A549 (cell line): ENCODE data around the gene HPSE. TPM values are rescaled to one million over a fixed set of nuclear protein-coding genes. Genes with fewer than 3 reads are reported as not detected.
"Not testable (repeated sequence)": the region's sequence is repeated elsewhere in the genome, so short reads cannot be mapped to it uniquely, and the experiment has no call there.

Source experiments
- ATAC-seq, 2 experiments: fragments of 200-7000 bp in 1 of 2; fragments of >200 bp in 1 of 2; cut with Nextera tagmentation in 1 of 2; cut with Tn5 transposase in 1 of 2; 3 replicates each; pipeline versions ENCODE4 v1.8.0 to v1.9.1; 2018 to 2020; ENCODE audit warnings: mild to moderate bottlenecking in 1 of 2, moderate library complexity in 1 of 2
- CTCF ChIA-PET: fragments of 300-600 bp; sonication (Branson Sonifier 250); formaldehyde crosslinking; extraction: SDS; loops from one replicate; lab custom pipeline; 2021; ENCODE audit warnings: antibody characterized with exemption, inconsistent platforms; lab: Yijun Ruan, JAX
- POLR2A ChIA-PET: fragments of 350-600 bp; formaldehyde crosslinking; extraction: SDS; loops from one replicate; lab custom pipeline; 2021; ENCODE audit warnings: antibody characterized with exemption, inconsistent platforms; lab: Yijun Ruan, JAX
- DNase-seq, 2 experiments: peaks; one replicate each; pipeline versions ENCODE4 v3.0.0 to v3.0.0-alpha.2; 2011 to 2016; ENCODE audit warnings: low read depth in 1 of 2, low spot score in 1 of 2
- FAIRE-seq: peaks from 2 replicates; lab custom pipeline; 2011; peaks lifted over from hg19 to GRCh38; lab: Jason Lieb, UNC
- H3K27ac ChIP-seq, 2 experiments: fragments of >200 bp; sonication (Bioruptor Twin); formaldehyde crosslinking; 3 replicates each; pipeline ENCODE4 v1.5.1; 2016 to 2017
- H3K4me1 ChIP-seq: fragments of >200 bp; sonication (Bioruptor Twin); formaldehyde crosslinking; 3 replicates; pipeline ENCODE4 v1.6.1; 2016
- H3K4me2 ChIP-seq: fragments of >200 bp; sonication (Bioruptor Twin); formaldehyde crosslinking; 3 replicates; pipeline ENCODE4 v1.6.1; 2016
- H3K4me3 ChIP-seq: fragments of >200 bp; sonication (Bioruptor Twin); formaldehyde crosslinking; 3 replicates; pipeline ENCODE4 v1.5.1; 2016
- H3K9me3 ChIP-seq: fragments of >200 bp; sonication (Bioruptor Twin); formaldehyde crosslinking; 3 replicates; pipeline ENCODE4 v1.6.1; 2016
- CHD4 ChIP-seq: fragments of 200-600 bp; sonication (generic); IDR thresholded peaks from 2 replicates; pipeline ENCODE4 v1.6.1; 2016; ENCODE audit warnings: antibody characterized with exemption, mild to moderate bottlenecking, borderline replicate concordance
- EHMT2 ChIP-seq: fragments of 200-600 bp; sonication (generic); IDR thresholded peaks from 2 replicates; pipeline ENCODE4 v1.6.1; 2016; ENCODE audit warnings: antibody characterized with exemption, low read depth, mild to moderate bottlenecking, moderate library complexity
- ELK1 ChIP-seq: fragments of 150-350 bp; IDR thresholded peaks from 2 replicates; pipeline ENCODE4 v1.6.1; 2014; ENCODE audit warnings: low read depth, mild to moderate bottlenecking, low read length
- ESRRA ChIP-seq: fragments of 150-350 bp; IDR thresholded peaks from 2 replicates; pipeline ENCODE4 v1.6.1; 2014; ENCODE audit warnings: mild to moderate bottlenecking, low read length, borderline replicate concordance
- GATA3 ChIP-seq: IDR thresholded peaks from 2 replicates; pipeline ENCODE4 v1.6.1; 2012; ENCODE audit warnings: borderline replicate concordance
- HEYL ChIP-seq: fragments of 250-450 bp; sonication (Bioruptor Pico); IDR thresholded peaks from 2 replicates; pipeline ENCODE4 v1.8.0; 2021; ENCODE audit warnings: mild to moderate bottlenecking, moderate library complexity
- HOXA7 ChIP-seq: fragments of 250-450 bp; sonication (Bioruptor Pico); IDR thresholded peaks from 2 replicates; pipeline ENCODE4 v1.5.0; 2020; ENCODE audit warnings: mild to moderate bottlenecking, moderate library complexity
- HOXB13 ChIP-seq: fragments of 250-450 bp; sonication (Bioruptor Pico); IDR thresholded peaks from 2 replicates; pipeline ENCODE4 v1.5.0; 2020; ENCODE audit warnings: low read depth, mild to moderate bottlenecking, moderate library complexity
- KDM5A ChIP-seq: fragments of 200-600 bp; sonication (generic); IDR thresholded peaks from 2 replicates; pipeline ENCODE4 v1.6.1; 2016; ENCODE audit warnings: antibody characterized with exemption, mild to moderate bottlenecking
- MAFK ChIP-seq: fragments of 450-650 bp; IDR thresholded peaks from 2 replicates; pipeline ENCODE4 v1.6.1; 2014; ENCODE audit not compliant: partially characterized antibody
- MAX ChIP-seq: IDR thresholded peaks from 2 replicates; pipeline ENCODE4 v1.6.1; 2012
- MYC ChIP-seq: IDR thresholded peaks from 2 replicates; pipeline ENCODE4 v1.6.1; 2012; ENCODE audit warnings: mild to moderate bottlenecking, inconsistent platforms, low read length, improper control_type of control experiment, borderline replicate concordance
- NPAS2 ChIP-seq: fragments of 250-450 bp; sonication (Bioruptor Pico); IDR thresholded peaks from 2 replicates; pipeline ENCODE4 v1.8.0; 2022; ENCODE audit warnings: mild to moderate bottlenecking, moderate library complexity, borderline replicate concordance
- NR3C1 ChIP-seq: fragments of >200 bp; sonication (Bioruptor Twin); formaldehyde crosslinking; IDR thresholded peaks from 3 replicates; pipeline ENCODE4 v1.6.1; 2017
- PHF8 ChIP-seq: fragments of 200-600 bp; sonication (generic); IDR thresholded peaks from 2 replicates; pipeline ENCODE4 v1.6.1; 2016; ENCODE audit warnings: low read depth, mild to moderate bottlenecking, antibody characterized with exemption, moderate library complexity, borderline replicate concordance
- RAD21 ChIP-seq, 2 experiments: fragments of >200 bp in 1 of 2; sonication (Bioruptor Twin) in 1 of 2; formaldehyde crosslinking in 1 of 2; IDR thresholded peaks in 1 of 2; conservative IDR thresholded peaks in 1 of 2; 2 replicates in 1 of 2; 3 replicates in 1 of 2; pipeline ENCODE4 v1.6.1; 2012 to 2018; ENCODE audit warnings: inconsistent platforms in 1 of 2
- RARB ChIP-seq: fragments of 250-450 bp; sonication (Bioruptor Pico); IDR thresholded peaks from 2 replicates; pipeline ENCODE4 v1.8.0; 2021; ENCODE audit warnings: mild to moderate bottlenecking, moderate library complexity
- RCOR1 ChIP-seq: fragments of 150-350 bp; IDR thresholded peaks from 2 replicates; pipeline ENCODE4 v1.6.1; 2014; ENCODE audit warnings: antibody characterized with exemption, low read length, low read depth
- RFX5 ChIP-seq: fragments of 450-650 bp; IDR thresholded peaks from 2 replicates; pipeline ENCODE4 v1.7.1; 2014; ENCODE audit warnings: antibody characterized with exemption, mild to moderate bottlenecking, moderate library complexity
- SMC3 ChIP-seq: fragments of >200 bp; sonication (Bioruptor Twin); formaldehyde crosslinking; IDR thresholded peaks from 3 replicates; pipeline ENCODE4 v1.6.1; 2018; ENCODE audit warnings: inconsistent platforms
- SREBF2 ChIP-seq: fragments of 450-650 bp; IDR thresholded peaks from 2 replicates; pipeline ENCODE4 v1.6.1; 2014; ENCODE audit warnings: mild to moderate bottlenecking, moderate library complexity
- TFCP2L1 ChIP-seq: fragments of 250-450 bp; sonication (Bioruptor Pico); IDR thresholded peaks from 2 replicates; pipeline ENCODE4 v1.5.0; 2021; ENCODE audit warnings: mild to moderate bottlenecking
- ZNF302 ChIP-seq: fragments of 250-450 bp; sonication (Bioruptor Pico); IDR thresholded peaks from 2 replicates; pipeline ENCODE4 v1.9.0; 2021; ENCODE audit warnings: inconsistent platforms, mild to moderate bottlenecking, moderate library complexity
- ZSCAN20 ChIP-seq: fragments of 250-450 bp; sonication (Bioruptor Pico); IDR thresholded peaks from 2 replicates; pipeline ENCODE4 v1.8.0; 2022; ENCODE audit warnings: mild to moderate bottlenecking, moderate library complexity
- WGBS: methylation state at CpG from one replicate; pipeline ENCODE4 v1.1.6; 2017; ENCODE audit errors: missing lambda C conversion rate; 5-methylcytosine and 5-hydroxymethylcytosine counted together
- polyA plus RNA-seq, 4 experiments: library from polyadenylated mRNA; depleted of rRNA in 3 of 4; stranded (reverse); fragments of >200 nt; fragmentation: RNase III in 1 of 4; extraction: RNeasy Plus Mini Kit Qiagen cat#74134 plus additional on column Dnase treatment in 1 of 4; gene quantifications; 2 replicates in 3 of 4; 3 replicates in 1 of 4; pipeline ENCODE4 v1.2.3, GENCODE V29; 2011 to 2017
- TF ChIP-seq, protein P1 (sequence below): IDR thresholded peaks from 2 replicates; pipeline ENCODE4 v1.6.1; 2012
- TF ChIP-seq, protein P2 (sequence below): fragments of 250-450 bp; sonication (Bioruptor Pico); IDR thresholded peaks from 2 replicates; pipeline ENCODE4 v1.5.0; 2021; ENCODE audit warnings: mild to moderate bottlenecking, moderate library complexity, borderline replicate concordance

Gene HPSE
- polyA plus RNA-seq, 2 of the 4 experiments (the other 2 are of a cell fraction), result 0.72 to 1.7 TPM

DNA sequence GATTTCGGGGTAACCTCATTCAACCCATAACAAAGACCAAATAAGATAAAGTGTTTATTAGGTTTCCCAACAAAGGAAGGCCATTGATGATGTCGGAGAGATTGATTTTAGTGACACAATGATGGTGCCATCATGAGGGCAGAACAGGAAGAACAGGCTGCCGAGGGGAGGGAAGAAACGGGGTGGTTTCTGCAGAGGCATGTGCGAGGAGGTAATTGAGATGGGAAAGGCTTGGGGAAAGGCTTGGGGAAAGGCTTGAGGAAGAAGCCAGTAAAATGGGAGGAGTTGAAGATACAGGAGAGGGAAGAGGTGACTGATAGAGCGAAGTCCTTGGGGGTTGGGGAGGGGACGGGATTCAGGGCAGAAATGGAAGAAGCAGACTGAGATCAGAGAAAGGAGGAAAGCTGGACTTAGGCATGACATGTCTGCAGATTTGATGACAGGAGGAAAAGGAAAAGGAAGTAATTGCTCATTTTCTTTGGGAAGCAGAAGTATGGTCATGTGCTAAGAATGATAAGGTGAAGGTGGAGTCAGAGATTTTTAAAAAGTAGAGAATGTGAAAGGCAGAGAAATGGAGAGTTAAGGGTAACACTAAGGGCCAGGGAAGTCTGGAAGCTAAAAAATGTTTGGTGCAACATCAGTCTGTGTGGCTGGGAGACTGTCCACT lies 6.0 kb downstream of the HPSE start:
- no peak overlapping the region for H3K4me3 ChIP-seq
- no peak overlapping the region for H3K27ac ChIP-seq
- no peak overlapping the region for H3K4me2 ChIP-seq
- CTCF ChIA-PET, result interaction anchor here (0.8 to 0.9 kb wide), 2 partner anchors 33 to 48 kb away, joined by 3 read pairs; no protein-coding TSS in a partner anchor
- FAIRE-seq, result no peak
- peak in 1 of 2 experiments; percentile 12 for DNase-seq
- no peaks in the 10 kb centered on the region for H3K9me3 ChIP-seq
- TF ChIP-seq HOXB13 (CRISPR knock-in tag) (no peak), RCOR1 (no peak), RAD21 (conservative IDR thresholded peaks at IDR 0.05 in 1 of 2, IDR thresholded peaks at IDR 0.05 in 1 of 2) (peak in 1 of 2 experiments; percentile 26; a peak in 1 of 5 replicates)
- TF ChIP-seq, all 56 proteins: peak for 1
- peak in 1 of 2 experiments; percentile 33; a peak in 1 of 6 replicates for ATAC-seq
- WGBS, result 60% methylated on average over 7 of the region's 7 CpGs
- POLR2A ChIA-PET, result no interaction called here
- H3K4me1 ChIP-seq, result no peaks in the 10 kb centered on the region

DNA sequence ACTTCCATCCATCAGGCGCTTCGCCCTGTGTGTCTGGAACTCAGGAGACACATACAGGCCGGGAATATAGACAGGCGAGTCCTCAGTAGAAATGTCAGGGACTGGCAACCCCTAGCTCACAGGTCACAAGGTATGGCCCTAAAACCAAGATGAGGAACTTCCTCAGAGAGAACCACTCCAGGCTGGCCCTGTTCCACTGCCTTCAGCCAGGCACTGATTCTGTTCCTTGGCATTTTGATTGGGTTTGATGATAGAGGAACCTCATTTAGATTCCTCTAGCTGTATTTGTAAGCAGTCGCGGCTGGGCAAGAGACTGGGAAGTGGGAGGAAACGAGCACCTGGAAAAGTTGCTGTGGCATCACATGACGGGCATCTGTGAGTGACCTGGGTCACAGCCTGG lies 8.1 kb downstream of the HPSE start:
- Histone ChIP-seq H3K4me2 (no peak overlapping the region), H3K4me3 (no peak overlapping the region), H3K4me1 (no peaks in the 10 kb centered on the region), H3K9me3 (no peaks in the 10 kb centered on the region), H3K27ac (no peak overlapping the region)
- no peak for ATAC-seq
- DNase-seq, result no peak
- POLR2A ChIA-PET, result no interaction called here
- no peak for TF ChIP-seq SMC3
- no peak for TF ChIP-seq MAFK
- TF ChIP-seq MAX, result no peak
- no peak for TF ChIP-seq ZNF302 (CRISPR knock-in tag)
- TF ChIP-seq ZSCAN20 (CRISPR knock-in tag), result no peak
- no peak for TF ChIP-seq PHF8
- TF ChIP-seq KDM5A, result no peak
- no peak for TF ChIP-seq TFCP2L1 (CRISPR knock-in tag)
- no peak for TF ChIP-seq CHD4
- no peak for TF ChIP-seq NPAS2 (CRISPR knock-in tag)
- no peak for TF ChIP-seq ESRRA
- TF ChIP-seq GATA3, result no peak
- TF ChIP-seq RAD21 (conservative IDR thresholded peaks at IDR 0.05 in 1 of 2, IDR thresholded peaks at IDR 0.05 in 1 of 2), result no peak
- 80% methylated on average over 8 of the region's 8 CpGs for WGBS
- CTCF ChIA-PET, result interaction anchor here (1.1 kb wide), 1 partner anchor 12 kb away, joined by 4 read pairs; no protein-coding TSS in a partner anchor
- FAIRE-seq, result no peak

GRCh38 chr4:83325306-83325705 lies 9.3 kb downstream of the HPSE start:
- CTCF ChIA-PET, ATAC-seq, H3K4me3 ChIP-seq, DNase-seq, POLR2A ChIA-PET, H3K4me1 ChIP-seq, FAIRE-seq, H3K4me2 ChIP-seq, H3K9me3 ChIP-seq, H3K27ac ChIP-seq: not testable (repeated sequence)
- WGBS, result 70% methylated on average over 4 of the region's 4 CpGs

DNA sequence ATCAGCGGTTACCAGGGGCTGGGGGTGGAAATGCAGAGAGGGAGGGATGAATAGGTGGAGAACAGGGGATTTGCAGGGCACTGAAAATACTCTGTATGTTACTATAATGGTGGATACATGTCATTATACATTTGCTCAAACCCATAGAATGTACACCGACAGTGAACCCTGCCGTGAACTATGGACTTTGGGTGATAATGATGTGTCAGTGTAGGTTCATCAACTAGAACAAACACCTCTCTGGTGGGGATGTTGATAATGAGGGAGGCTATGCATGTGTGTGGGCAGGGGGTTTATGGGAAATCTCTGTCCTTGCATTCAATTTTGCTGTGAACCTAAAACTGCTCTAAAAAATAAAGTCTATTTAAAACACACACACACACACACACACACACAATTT lies 11.5 kb downstream of the HPSE start:
- DNase-seq, result no peak
- Histone ChIP-seq H3K4me1 (no peaks in the 10 kb centered on the region), H3K9me3 (no peaks in the 10 kb centered on the region), H3K27ac (no peak overlapping the region), H3K4me2 (no peak overlapping the region), H3K4me3 (no peak overlapping the region)
- WGBS, result 70% methylated on average over 3 of the region's 3 CpGs
- POLR2A ChIA-PET, result no interaction called here
- ATAC-seq, result no peak
- CTCF ChIA-PET, result interaction anchor here (0.9 to 1.3 kb wide), 2 partner anchors 41 to 57 kb away, joined by 3 to 4 read pairs; no protein-coding TSS in a partner anchor
- FAIRE-seq, result no peak
- TF ChIP-seq, protein P1, sequence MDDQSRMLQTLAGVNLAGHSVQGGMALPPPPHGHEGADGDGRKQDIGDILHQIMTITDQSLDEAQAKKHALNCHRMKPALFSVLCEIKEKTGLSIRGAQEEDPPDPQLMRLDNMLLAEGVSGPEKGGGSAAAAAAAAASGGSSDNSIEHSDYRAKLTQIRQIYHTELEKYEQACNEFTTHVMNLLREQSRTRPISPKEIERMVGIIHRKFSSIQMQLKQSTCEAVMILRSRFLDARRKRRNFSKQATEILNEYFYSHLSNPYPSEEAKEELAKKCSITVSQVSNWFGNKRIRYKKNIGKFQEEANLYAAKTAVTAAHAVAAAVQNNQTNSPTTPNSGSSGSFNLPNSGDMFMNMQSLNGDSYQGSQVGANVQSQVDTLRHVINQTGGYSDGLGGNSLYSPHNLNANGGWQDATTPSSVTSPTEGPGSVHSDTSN, result no peak
- TF ChIP-seq EHMT2 (no peak), RARB (CRISPR knock-in tag) (no peak), NPAS2 (CRISPR knock-in tag) (no peak), HOXB13 (CRISPR knock-in tag) (no peak), ELK1 (no peak), GATA3 (no peak), SREBF2 (no peak), HOXA7 (CRISPR knock-in tag) (no peak), NR3C1 (no peak), RFX5 (no peak), HEYL (CRISPR knock-in tag) (no peak), MYC (no peak)
- TF ChIP-seq, protein P2, sequence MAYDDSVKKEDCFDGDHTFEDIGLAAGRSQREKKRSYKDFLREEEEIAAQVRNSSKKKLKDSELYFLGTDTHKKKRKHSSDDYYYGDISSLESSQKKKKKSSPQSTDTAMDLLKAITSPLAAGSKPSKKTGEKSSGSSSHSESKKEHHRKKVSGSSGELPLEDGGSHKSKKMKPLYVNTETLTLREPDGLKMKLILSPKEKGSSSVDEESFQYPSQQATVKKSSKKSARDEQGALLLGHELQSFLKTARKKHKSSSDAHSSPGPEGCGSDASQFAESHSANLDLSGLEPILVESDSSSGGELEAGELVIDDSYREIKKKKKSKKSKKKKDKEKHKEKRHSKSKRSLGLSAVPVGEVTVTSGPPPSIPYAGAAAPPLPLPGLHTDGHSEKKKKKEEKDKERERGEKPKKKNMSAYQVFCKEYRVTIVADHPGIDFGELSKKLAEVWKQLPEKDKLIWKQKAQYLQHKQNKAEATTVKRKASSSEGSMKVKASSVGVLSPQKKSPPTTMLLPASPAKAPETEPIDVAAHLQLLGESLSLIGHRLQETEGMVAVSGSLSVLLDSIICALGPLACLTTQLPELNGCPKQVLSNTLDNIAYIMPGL (CRISPR knock-in tag), result no peak
